Measurements from ENCODE around the gene RASD2.

The RASD2 gene

DNA sequence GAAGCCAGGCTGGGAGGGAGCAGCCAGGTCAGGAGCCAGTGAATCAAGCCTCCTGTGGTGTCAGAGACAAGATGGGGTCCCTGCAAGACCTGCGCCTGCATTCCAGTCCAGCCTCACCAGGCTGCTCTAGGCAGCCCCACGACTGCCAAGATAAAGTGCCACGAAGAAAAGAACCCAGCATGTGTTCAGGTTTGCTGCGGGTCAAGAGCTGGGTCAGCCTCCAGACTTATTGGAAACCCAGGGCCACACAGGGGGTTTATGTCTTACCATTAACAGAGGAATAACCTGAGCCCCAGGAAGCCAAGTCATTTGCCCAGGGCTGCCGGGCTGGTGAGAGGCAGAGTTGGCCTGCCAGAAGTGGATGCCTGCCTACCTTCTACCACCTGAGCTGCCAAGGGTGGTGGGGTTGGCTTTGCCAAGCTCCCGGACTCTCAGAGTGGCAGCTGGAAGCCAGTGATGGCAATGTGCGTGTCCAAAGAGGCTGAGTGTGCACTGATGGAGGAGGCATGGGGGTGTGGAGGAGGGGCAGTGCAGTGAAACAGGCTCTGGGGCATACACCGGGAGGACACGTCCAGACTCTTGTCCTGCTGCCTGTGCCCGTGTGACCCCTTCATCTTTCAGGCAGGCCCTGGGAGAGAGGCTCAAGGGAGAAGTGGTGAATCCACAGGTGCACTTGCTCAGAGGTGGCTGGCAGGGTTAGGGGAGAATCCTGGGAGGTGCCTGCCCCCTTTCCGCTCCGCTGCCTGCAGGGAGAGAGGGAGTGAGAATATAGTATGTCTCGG is 1.7 kb downstream of the RASD2 start:
- DNase-seq = no peak

DNA sequence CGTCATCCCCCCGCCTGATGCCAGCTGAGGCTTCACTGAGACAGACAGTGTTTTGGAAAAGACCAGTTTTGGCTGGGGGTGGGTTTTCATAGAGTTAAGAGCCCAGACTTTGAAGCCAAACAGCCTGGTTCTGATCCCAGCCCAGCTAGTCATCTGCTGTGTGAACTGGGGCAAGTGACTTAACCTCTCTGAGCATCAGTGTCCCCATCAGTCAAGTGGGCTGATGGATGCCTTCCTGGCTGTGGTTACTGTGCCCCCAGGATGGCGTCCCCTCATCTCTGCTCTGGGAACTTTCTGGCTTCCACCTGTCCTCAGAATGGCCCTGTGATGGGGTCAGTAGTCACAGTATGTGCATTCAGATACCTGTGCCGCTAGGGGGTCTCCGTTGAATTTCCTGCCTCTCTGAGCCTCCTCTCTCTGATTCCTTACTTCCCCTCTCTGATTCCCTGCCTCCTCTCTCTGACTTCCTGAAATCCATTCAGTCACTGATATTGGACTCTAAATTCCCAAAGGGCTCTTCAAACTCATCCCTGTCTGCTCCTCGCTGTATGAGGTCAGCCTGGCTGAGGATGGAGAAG is 2.4 kb downstream of the RASD2 start:
- no peak for DNase-seq

GRCh38 chr22:35543702-35544101 is 3.1 kb downstream of the RASD2 start:
- no peak for DNase-seq

DNA sequence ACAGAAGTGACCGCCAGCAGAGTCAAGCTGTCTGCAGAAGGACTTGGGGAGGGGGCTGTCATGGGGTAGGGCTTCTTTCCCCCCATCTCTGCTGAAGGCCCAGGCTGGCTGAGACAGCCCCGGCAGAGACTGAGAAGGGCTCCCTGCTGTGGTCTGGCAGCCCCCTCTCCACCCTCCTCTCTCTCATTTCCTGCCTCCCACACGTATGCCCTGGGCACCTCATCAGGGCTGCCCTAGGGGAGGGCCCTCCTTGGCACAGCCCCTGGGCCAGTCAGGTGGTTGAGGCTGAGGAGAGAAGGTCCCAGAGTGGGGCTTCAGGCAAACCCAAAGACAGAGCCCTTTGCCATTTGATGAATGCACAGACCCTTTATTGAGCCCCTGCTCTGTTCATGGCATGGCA is 3.6 kb downstream of the RASD2 start:
- no peak for DNase-seq

GRCh38 chr22:35544827-35545226 is 4.2 kb downstream of the RASD2 start:
- no peak for DNase-seq

DNA sequence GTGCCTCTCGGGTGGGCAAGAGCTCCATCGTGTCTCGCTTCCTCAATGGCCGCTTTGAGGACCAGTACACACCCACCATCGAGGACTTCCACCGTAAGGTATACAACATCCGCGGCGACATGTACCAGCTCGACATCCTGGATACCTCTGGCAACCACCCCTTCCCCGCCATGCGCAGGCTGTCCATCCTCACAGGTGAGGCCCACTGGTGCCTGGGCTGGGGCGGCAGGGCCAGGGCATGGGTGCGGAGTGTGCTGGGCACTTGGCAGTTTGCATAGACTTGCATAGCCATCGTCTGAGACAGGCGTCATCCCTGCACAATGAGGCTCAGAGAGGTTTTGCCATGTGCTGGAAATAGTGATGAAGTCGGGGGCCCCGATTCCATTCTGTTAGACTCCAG is 6.3 kb downstream of the RASD2 start:
- no peak for DNase-seq

GRCh38 chr22:35547987-35548721 is 7.5 kb downstream of the RASD2 start:
- DNase-seq = no peak

- DNase-seq = no peak
These were observed 8.1 kb downstream of the RASD2 start for GRCh38 chr22:35548722-35549112.

DNA sequence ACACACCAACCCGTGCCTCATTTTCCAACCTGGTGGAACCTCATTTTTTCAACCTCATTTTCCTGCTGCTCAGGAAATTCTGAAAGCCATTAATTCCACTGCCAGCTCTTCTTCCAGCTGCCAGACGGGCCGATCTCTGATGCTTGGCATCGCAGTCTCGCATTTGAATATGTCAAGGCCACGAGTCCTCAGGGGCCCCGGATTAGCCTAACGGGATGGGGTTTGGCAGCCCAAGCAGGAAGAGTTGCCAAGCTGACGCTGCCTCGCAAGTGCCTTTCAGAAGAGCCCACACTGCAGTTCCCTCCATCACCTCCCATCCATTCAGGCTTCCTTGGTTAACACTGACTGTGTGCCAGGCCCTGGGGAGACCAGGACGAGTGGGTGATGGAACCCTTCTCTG is 8.7 kb downstream of the RASD2 start:
- no peak for DNase-seq

DNA sequence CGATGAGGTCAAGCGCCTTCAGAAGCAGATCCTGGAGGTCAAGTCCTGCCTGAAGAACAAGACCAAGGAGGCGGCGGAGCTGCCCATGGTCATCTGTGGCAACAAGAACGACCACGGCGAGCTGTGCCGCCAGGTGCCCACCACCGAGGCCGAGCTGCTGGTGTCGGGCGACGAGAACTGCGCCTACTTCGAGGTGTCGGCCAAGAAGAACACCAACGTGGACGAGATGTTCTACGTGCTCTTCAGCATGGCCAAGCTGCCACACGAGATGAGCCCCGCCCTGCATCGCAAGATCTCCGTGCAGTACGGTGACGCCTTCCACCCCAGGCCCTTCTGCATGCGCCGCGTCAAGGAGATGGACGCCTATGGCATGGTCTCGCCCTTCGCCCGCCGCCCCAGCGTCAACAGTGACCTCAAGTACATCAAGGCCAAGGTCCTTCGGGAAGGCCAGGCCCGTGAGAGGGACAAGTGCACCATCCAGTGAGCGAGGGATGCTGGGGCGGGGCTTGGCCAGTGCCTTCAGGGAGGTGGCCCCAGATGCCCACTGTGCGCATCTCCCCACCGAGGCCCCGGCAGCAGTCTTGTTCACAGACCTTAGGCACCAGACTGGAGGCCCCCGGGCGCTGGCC is 11.0 kb downstream of the RASD2 start:
- DNase-seq = no peak

DNA sequence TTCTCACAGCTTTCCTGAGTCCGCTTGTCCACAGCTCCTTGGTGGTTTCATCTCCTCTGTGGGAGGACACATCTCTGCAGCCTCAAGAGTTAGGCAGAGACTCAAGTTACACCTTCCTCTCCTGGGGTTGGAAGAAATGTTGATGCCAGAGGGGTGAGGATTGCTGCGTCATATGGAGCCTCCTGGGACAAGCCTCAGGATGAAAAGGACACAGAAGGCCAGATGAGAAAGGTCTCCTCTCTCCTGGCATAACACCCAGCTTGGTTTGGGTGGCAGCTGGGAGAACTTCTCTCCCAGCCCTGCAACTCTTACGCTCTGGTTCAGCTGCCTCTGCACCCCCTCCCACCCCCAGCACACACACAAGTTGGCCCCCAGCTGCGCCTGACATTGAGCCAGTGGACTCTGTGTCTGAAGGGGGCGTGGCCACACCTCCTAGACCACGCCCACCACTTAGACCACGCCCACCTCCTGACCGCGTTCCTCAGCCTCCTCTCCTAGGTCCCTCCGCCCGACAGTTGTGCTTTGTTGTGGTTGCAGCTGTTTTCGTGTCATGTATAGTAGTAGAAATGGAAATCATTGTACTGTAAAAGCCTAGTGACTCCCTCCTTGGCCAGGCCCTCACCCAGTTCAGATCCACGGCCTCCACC is 11.7 kb downstream of the RASD2 start:
- no peak for DNase-seq

GRCh38 chr22:35552846-35553245 is 12.2 kb downstream of the RASD2 start:
- no peak for DNase-seq

- no peak for DNase-seq
These were observed 12.7 kb downstream of the RASD2 start for GRCh38 chr22:35553341-35553740.

- DNase-seq = no peak
These were observed 13.7 kb downstream of the RASD2 start for GRCh38 chr22:35554297-35554845.

DNA sequence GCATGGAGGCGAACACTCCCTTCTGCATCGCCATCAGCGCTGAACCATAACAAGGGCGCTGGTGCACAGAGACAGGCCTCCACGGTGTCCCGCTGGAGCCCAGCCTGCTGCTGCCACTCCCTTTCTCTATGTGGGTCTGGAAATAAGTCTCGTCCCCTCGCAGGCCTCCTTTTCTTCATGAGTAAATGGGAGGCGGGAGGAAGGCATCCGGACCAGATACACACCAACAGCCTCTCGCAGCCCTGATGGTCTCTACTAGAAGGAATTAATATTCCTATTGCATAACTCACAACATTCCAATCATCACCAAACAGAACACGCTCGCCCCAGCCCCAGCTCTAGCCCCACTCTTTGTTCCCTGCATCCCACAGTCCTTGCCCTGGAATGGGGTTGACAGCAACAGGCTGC is 14.9 kb downstream of the RASD2 start:
- DNase-seq = no peak

DNA sequence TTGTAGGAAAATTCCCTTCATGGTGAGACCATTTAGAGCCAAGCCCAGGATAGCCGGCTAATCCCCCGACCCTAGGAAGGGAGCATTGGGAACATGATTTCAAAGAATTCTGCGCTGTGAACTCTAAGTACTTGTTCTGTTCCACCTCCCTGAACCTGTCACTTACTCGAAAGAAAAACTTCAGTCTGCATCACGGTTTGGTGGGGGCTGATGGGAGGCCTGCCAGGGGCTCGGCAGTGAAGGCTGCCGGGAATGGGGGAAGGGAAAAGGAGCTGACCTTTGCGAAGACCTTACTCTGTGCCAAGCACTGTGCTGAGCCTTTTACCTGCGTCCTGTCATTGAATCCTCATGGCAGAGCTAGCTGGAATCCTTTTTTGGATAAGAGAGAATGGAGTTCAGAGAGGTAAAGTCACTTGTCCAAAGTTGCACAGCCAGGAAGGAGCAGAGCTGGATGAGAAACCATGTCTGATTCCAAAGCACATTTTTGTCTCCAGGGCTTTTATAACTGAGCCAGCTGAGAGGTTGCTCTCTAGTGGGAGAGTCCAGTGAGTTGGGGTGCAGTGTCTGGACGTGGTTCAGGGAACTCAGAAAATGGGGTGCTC is 15.4 kb downstream of the RASD2 start:
- no peak for DNase-seq

GRCh38 chr22:35556666-35557065 is 16.0 kb downstream of the RASD2 start:
- no peak for DNase-seq

GRCh38 chr22:35558031-35558430 is 17.4 kb downstream of the RASD2 start:
- DNase-seq = no peak

GRCh38 chr22:35558719-35559118 is 18.1 kb downstream of the RASD2 start:
- no peak for DNase-seq

DNA sequence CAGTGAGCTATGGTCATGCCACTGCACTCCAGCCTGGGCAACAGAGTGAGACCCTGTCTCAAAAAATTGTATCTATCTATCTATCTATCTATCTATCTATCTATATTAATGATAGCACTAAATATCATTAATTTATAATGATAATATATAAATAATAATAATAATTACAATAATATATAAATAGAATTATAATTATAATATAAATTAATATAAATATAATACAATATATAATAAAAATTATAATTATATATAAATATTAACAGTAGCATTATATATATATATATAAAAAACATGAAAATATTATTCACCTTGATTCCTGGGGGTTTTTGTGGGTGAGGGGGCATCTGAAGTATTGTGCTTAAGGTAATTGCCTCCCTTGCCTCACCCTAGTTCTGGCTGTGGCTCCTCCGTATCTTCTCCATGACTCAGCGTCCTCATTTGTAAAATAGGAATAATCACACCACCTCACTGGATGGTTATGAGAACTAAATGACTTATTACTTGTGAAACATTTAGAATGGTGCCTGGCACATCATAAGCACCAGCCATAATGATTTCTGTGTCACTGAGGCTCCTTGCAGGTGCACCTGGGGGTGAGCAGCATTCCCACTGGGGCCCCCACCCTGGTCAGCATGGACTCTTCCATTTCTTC is 18.8 kb downstream of the RASD2 start:
- no peak for DNase-seq

DNA sequence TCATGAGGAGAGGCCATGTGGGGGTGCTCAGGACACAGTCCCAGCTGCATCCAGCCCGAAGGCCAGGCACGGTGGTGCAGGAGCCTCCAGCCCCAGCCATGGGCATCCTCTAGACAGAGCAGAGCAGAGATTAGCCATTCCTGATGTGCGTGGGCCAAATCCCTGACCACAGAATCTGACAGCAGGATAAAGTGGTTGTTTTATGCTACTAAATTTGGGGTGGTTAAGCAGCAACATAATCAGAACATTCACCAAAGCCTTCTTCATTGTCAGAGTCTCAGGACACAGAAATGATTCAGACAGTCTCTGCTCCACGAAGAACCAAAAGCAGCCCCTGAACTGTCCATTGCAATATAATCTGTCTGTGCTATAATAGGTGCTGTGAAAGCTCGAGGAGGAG is 19.7 kb downstream of the RASD2 start:
- DNase-seq = no peak

GRCh38 chr22:35560824-35561223 is 20.2 kb downstream of the RASD2 start:
- no peak for DNase-seq
